Daoy (cell line): ENCODE results near the gene ZNF469. TPM values are rescaled to one million over a fixed set of nuclear protein-coding genes. Genes with fewer than 3 reads are reported as not detected.

ENCODE experiments used
- DNase-seq: peaks from one replicate; pipeline ENCODE4 v3.0.0-alpha.2; 2015; ENCODE audit warnings: low read depth
- total RNA-seq: library from RNA; depleted of rRNA; stranded (reverse); fragments of >200 nt; shearing (Covaris generic); gene quantifications from 2 replicates; pipeline ENCODE4 v1.2.3, GENCODE V29; 2014; rRNA removed

ZNF469 gene
- total RNA-seq, 1 experiment from 2014 or later: 0.23 TPM

DNA sequence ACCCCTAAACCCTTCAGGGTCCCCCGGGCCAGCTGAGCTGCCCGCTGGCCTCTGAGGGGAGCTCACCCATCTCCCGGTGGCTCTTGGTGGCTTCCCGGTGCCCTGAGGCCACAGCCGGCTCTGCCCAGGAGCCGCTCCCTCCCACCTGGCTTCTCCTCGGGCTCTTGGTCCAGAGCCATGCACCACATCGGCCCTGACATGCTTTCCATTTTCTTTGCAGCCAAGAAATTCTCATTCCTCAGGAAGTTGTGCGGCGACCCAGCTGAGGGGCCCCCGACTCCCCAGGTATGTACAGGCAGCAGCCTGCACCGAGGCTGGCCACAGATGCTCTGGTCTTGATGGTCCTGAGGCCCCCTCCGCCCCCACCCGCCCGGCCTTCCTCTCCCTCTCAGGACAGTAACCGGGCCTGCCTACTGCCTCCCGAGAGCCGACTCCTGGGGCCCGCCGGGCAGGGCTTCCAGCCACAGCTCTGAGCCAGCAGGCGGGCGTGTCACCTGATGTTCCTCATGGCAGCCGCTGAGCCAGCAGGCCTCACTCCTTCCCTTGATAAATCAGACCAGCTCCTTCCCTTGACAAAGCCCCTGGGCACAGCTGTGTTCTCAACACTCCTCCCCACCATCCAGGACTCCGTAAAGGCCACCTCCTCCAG lies 42.0 kb downstream of the ZNF469 start:
- no peak for DNase-seq

DNA sequence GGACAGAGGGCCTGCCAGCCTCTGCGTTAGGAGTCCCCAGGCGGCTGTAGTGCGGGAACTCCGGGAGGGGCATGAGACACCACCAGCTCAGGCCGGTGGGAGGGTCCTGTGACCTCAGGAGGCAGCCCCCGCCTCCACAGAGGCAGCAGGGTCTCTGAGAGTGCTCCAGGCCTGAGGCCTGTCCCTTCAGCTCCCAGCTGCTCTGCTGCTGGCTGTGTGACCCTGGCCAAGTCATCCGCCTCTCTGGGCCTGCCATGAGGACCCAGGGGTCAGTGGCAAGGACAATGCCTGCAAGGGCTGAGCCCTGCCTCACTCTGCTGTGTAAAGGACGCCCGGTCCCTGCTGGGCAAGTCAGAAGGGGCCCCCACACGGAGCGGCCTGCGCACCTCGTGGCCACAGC lies 43.3 kb downstream of the ZNF469 start:
- no peak for DNase-seq

DNA sequence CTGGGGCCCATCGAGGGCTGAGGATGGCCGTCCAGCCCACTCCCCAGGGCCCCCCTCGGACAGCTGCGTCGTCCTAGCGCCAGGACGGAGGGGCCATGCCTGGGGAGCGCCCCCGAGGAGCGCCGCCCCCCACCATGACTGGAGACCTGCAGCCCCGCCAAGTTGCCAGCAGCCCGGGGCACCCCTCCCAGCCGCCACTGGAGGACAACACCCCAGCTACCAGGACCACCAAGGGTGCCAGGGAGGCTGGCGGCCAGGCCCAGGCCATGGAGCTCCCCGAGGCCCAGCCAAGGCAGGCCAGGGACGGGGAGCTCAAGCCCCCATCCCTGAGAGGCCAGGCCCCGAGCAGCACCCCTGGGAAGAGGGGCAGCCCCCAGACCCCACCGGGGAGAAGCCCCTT lies 44.6 kb downstream of the ZNF469 start:
- no peak for DNase-seq

DNA sequence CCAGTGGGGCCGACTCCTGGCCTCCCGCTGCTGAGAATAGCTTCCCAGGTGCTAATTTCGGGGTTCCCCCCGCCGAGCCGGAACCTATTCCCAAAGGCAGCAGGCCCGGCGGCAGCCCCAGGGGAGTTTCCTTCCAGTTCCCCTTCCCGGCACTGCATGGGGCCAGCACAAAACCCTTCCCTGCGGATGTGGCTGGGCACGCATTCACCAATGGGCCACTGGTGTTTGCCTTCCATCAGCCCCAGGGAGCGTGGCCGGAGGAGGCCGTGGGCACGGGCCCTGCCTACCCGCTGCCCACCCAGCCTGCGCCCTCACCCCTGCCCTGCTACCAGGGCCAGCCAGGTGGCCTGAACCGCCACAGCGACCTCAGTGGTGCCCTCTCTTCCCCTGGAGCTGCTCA lies 45.4 kb downstream of the ZNF469 start:
- no peak for DNase-seq

DNA sequence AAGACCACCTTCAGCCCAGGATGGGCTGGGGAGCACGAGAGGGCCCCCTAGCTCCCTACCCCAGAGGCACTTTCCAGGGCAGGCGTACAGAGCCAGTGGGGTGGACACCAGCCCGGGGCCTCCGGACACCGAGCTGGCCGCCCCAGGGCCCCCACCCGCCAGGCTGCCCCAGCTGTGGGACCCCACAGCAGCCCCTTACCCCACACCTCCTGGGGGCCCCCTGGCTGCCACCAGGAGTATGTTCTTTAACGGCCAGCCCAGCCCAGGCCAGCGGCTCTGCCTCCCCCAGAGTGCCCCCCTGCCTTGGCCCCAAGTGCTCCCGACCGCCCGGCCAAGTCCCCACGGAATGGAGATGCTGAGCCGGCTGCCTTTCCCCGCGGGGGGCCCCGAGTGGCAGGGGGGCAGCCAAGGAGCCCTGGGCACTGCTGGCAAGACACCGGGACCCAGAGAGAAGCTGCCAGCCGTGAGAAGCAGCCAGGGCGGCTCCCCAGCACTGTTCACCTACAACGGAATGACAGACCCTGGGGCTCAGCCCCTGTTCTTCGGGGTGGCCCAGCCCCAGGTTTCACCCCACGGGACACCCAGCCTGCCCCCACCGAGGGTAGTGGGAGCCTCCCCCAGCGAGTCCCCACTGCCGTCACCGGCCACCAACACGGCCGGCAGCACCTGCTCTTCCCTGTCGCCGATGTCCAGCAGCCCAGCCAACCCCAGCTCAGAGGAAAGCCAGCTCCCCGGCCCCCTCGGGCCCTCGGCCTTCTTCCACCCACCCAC lies 46.0 kb downstream of the ZNF469 start:
- DNase-seq: no peak

DNA sequence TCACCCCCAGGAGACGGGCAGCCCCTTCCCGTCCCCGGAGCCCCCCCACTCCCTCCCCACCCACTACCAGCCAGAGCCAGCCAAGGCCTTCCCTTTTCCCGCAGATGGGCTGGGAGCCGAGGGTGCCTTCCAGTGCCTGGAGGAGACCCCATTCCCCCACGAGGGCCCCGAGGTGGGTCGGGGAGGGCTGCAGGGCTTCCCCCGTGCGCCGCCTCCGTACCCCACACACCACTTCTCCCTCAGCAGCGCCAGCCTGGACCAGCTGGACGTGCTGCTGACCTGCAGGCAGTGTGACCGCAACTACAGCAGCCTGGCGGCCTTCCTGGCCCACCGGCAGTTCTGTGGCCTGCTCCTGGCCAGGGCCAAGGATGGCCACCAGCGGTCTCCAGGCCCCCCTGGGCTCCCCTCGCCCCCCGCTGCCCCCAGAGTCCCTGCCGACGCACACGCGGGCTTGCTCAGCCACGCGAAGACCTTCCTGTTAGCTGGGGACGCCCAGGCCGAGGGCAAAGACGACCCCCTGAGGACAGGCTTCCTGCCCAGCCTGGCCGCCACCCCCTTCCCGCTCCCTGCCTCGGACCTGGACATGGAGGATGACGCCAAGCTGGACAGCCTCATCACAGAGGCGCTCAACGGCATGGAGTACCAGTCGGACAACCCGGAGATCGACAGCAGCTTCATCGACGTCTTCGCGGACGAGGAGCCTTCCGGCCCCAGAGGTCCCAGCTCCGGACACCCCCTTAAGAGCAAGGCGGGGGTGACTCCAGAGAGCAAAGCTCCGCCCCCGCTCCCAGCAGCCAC lies 46.8 kb downstream of the ZNF469 start:
- no peak for DNase-seq

DNA sequence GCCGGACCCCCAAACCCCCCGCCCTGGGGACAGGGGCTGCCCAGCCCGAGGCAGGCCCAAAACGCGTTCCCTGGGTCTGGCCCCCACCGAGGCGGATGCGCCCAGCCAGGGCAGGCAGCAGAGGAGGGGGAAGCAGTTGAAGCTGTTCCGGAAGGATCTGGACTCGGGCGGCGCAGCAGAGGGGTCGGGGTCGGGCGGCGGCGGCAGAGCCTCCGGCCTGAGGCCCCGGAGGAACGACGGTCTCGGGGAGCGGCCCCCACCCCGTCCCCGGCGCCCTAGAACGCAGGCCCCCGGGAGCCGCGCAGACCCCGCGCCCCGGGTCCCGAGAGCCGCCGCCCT lies 47.4 kb downstream of the ZNF469 start:
- no peak for DNase-seq

DNA sequence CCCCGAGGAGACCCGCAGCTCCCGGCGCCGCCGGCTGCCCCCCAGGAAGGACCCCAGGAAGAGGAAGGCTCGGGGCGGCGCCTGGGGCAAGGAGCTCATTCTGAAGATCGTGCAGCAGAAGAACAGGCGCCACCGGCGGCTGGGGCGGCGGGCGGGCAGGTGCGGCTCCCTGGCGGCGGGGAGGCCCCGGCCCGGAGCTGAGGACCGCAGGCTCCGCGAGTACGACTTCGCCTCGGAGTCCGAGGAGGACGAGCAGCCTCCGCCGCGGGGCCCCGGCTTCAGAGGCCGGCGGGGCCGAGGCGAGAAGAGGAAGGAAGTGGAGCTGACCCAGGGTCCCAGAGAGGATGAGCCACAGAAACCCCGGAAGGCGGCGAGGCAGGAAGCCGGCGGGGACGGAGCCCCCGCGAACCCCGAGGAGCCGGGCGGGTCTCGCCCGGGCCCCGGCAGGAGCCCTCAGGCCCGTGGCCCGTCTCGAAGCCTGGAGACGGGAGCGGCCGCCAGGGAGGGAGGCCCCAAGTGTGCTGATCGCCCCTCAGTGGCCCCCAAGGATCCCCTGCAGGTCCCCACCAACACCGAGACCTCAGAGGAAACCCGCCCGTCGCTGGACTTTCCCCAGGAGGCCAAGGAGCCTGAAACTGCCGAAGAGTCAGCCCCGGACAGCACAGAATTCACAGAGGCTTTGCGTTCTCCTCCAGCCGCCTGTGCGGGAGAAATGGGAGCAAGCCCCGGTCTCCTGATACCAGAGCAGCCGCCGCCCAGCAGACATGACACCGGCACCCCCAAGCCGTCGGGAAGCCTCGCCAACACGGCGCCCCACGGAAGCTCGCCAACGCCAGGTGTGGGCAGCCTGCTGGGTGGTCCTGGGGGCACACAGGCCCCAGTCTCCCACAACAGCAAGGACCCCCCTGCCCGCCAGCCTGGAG lies 48.0 kb downstream of the ZNF469 start:
- DNase-seq: no peak

DNA sequence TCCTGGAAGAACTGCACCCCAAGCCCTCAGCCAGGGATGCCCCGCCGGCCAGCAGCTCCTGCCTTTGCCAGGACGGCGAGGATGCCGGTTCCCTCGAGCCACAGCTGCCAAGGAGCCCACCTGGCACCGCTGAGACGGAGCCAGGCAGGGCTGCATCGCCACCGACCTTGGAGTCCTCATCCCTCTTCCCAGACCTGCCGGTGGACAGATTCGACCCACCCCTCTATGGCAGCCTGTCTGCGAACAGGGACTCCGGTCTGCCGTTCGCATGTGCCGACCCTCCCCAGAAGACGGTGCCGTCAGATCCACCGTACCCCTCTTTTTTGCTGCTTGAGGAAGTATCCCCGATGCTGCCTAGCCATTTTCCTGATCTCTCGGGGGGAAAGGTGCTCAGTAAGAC lies 48.9 kb downstream of the ZNF469 start:
- DNase-seq: no peak

DNA sequence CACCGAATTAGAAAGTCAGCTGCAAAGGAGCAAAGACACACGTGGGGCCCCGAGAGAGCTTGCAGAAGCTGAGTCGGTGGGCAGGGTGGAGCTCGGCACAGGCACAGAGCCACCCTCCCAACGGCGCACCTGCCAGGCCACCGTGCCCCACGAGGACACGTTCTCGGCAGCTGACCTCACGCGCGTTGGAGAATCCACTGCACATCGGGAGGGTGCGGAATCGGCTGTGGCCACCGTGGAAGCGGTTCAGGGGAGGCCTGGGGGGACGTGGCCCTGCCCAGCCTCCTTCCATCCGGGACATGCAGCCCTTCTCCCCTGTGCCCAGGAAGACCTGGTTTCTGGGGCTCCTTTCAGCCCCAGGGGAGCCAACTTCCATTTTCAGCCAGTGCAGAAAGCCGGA lies 49.4 kb downstream of the ZNF469 start:
- DNase-seq: no peak

Other genes starting within 250 kb of the ZNF469 start
- gene ZFPM1, start 70.3 kb downstream of the ZNF469 start, total RNA-seq: 0.30 and 0.40 TPM in 2 replicates
- 12.6 and 28.6 TPM in 2 replicates for gene ZC3H18, start 187.4 kb downstream of the ZNF469 start, total RNA-seq